ENCODE data around the gene HSF2BP. TPM values are rescaled to one million over a fixed set of nuclear protein-coding genes. Genes with fewer than 3 reads are reported as not detected.

HSF2BP gene
- total RNA-seq, 6 donors from 2014 or later, result 0.40 to 0.91 (median 0.45) TPM; not detected in 2

DNA sequence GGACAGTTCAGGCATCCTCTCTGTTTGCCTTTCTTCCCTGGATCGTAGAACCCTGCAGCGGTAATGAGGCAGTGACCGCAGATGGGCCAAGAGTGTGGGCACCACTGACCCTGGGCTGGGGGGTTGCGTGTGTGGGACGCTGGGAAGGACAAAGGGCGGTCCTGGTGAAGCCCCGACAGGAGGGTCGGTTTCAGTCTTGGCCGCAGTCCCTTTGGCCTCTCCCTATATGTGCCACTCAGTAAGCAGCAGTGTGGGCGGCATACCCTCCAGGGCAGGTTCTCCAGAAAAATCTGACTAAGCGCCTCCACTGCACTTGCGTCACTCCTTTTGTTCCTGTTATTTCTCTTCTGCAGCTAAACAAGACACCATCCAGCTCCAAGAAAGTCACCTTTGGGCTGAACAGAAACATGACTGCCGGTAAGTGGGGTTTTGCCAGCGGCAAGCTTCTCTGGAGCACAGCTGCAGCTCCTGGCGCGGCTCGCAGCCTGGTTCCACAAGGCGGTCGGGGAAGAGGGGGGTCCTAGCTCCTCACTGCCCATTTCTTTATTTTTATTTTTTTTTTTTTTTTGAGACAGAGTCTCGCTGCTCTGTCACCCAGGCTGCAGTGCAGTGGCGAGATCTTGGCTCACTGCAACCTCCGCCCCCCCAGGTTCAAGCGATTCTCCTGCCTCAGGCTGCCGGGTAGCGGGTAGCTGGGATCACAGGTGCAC, 32.0 kb upstream of the HSF2BP start:
- no peaks in the 10 kb centered on the region for H3K9me3 ChIP-seq
- no peak overlapping the region for H3K27ac ChIP-seq
- no peaks in the 10 kb centered on the region for H3K27me3 ChIP-seq
- DNase-seq (no peak), ATAC-seq (ENCODE audit: low FRiP score in 2 of 2) (no peak)
- H3K4me1 ChIP-seq, result peaks cover 0 to 5% (median 0%) of the 10 kb centered on the region in 4 donors
- H3K4me3 ChIP-seq, result no peak overlapping the region
- H3K36me3 ChIP-seq, result peaks cover 11 to 90% (median 81%) of the 10 kb centered on the region in 4 donors
- no peak for TF ChIP-seq POLR2A (IDR thresholded peaks at IDR 0.05)
- no peak for TF ChIP-seq POLR2AphosphoS5 (IDR thresholded peaks at IDR 0.05)
- TF ChIP-seq, protein P1, sequence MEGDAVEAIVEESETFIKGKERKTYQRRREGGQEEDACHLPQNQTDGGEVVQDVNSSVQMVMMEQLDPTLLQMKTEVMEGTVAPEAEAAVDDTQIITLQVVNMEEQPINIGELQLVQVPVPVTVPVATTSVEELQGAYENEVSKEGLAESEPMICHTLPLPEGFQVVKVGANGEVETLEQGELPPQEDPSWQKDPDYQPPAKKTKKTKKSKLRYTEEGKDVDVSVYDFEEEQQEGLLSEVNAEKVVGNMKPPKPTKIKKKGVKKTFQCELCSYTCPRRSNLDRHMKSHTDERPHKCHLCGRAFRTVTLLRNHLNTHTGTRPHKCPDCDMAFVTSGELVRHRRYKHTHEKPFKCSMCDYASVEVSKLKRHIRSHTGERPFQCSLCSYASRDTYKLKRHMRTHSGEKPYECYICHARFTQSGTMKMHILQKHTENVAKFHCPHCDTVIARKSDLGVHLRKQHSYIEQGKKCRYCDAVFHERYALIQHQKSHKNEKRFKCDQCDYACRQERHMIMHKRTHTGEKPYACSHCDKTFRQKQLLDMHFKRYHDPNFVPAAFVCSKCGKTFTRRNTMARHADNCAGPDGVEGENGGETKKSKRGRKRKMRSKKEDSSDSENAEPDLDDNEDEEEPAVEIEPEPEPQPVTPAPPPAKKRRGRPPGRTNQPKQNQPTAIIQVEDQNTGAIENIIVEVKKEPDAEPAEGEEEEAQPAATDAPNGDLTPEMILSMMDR (IDR thresholded peaks at IDR 0.05), result no peak
- TF ChIP-seq EP300 (IDR thresholded peaks at IDR 0.05), result no peak
- 94% methylated on average over 25 of the region's 25 CpGs for WGBS, 2 donors

DNA sequence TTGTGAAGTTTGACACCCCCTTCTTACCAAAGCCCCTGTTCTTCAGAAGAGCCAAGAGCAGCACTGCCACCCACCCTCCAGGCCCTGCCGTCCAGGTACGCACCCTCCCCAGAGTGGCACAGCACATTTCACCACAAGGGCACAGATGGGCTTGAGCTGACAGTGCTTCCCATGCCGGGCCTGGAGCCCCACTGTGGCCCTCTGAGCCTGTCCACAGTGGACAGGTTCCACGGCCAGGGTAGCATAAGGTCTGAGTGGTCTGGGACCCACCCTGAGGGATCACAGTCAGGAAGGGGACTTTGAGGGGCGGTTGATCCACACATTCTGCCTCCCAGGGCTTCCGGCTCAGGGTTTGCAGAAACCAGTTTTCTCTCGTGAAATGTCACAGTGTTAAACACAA, 31.1 kb upstream of the HSF2BP start:
- Histone ChIP-seq H3K36me3 (peaks cover 18 to 99% (median 87%) of the 10 kb centered on the region in 4 donors), H3K4me1 (peaks cover 0 to 5% (median 0%) of the 10 kb centered on the region in 4 donors), H3K4me3 (no peak overlapping the region), H3K9me3 (no peaks in the 10 kb centered on the region), H3K27me3 (no peaks in the 10 kb centered on the region), H3K27ac (no peak overlapping the region)
- WGBS, 2 donors, result 89 to 97% methylated on average over 3 to 7 of the region's 7 CpGs
- TF ChIP-seq, protein P1 (IDR thresholded peaks at IDR 0.05), result no peak
- no peak for TF ChIP-seq EP300 (IDR thresholded peaks at IDR 0.05)
- no peak for TF ChIP-seq POLR2A (IDR thresholded peaks at IDR 0.05)
- TF ChIP-seq POLR2AphosphoS5 (IDR thresholded peaks at IDR 0.05), result no peak
- DNase-seq (no peak), ATAC-seq (ENCODE audit: low FRiP score in 2 of 2) (no peak)

DNA sequence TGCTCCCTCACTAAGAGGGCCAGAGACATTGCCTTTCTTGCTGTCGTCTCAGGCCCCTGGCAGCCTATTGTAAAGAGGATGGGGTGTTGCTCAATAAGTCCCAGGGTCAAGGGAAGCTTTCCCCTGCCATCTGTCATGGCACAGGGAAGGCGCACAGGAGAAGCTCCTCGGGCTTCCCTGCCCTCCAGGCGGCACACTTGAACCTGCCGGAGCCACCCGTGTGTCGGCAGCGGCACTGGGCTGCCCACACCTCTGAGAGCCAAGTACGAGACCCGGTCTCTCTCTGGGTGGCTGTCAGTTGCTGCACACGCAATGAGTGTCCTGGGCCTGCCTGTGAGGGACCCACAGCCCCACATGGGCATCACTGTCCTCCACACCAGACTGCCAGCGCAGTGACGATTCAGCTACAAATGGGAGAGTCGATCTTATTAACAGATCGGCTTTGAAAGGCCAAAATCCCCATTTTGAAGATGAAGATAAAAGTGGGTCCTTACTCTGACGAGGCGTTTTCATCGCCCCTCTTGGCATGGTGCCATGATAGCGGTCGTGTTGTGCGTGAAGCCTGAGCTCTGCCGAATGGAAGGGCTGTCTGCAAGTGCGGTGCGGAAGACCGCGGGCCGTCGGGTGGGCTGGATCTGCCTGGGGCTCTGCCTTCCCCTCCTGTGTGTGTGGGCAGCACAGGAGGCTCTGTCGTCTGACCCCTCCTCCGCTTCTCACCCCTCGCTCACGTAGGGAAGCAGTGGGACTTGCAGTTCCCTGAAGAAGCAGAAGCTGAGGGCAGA, 30.5 kb upstream of the HSF2BP start:
- DNase-seq (peak in 1 of 2 donors; percentile 72), ATAC-seq (ENCODE audit: low FRiP score in 2 of 2) (no peak)
- no peak overlapping the region for H3K27ac ChIP-seq
- whole genome bisulfite sequencing, 2 donors, result 91 to 93% methylated on average over 21 to 26 of the region's 32 CpGs
- peaks cover 0 to 5% (median 0%) of the 10 kb centered on the region in 4 donors for H3K4me1 ChIP-seq
- H3K36me3 ChIP-seq, result peaks cover 23 to 99% (median 92%) of the 10 kb centered on the region in 4 donors
- no peaks in the 10 kb centered on the region for H3K9me3 ChIP-seq
- H3K4me3 ChIP-seq, result no peak overlapping the region
- TF ChIP-seq EP300 (IDR thresholded peaks at IDR 0.05) (no peak), POLR2AphosphoS5 (IDR thresholded peaks at IDR 0.05) (no peak), POLR2A (IDR thresholded peaks at IDR 0.05) (no peak)
- TF ChIP-seq, protein P1 (IDR thresholded peaks at IDR 0.05), result no peak
- no peaks in the 10 kb centered on the region for H3K27me3 ChIP-seq

DNA sequence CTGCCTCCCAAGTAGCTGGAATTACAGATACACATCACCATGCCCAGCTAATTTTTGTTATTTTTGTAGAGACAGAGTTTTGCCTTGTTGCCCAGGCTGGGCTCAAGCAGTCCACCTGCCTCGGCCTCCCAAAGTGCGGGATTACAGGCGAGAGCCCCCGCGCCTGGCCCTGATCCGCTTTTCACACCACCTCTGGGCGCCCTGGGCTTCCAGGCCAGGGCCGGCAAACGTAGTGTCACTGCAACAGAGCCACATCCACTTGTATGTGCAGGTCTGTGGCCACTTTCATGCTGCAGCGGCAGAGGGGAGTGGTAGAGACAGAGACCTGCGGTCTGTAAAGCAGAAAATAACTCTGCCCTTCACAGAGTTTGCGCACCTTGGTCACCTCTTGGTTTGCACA, 29.6 kb upstream of the HSF2BP start:
- Histone ChIP-seq H3K27ac (no peak overlapping the region), H3K27me3 (no peaks in the 10 kb centered on the region), H3K4me3 (no peak overlapping the region), H3K36me3 (peaks cover 23 to 96% (median 86%) of the 10 kb centered on the region in 4 donors), H3K9me3 (no peaks in the 10 kb centered on the region), H3K4me1 (peaks cover 0 to 5% (median 0%) of the 10 kb centered on the region in 4 donors)
- DNase-seq (peak in 1 of 2 donors; percentile 43), ATAC-seq (ENCODE audit: low FRiP score in 2 of 2) (no peak)
- WGBS, 2 donors, result 93 to 95% methylated on average over 12 of the region's 12 CpGs
- TF ChIP-seq, protein P1 (IDR thresholded peaks at IDR 0.05), result no peak
- no peak for TF ChIP-seq EP300 (IDR thresholded peaks at IDR 0.05)
- no peak for TF ChIP-seq POLR2AphosphoS5 (IDR thresholded peaks at IDR 0.05)
- TF ChIP-seq POLR2A (IDR thresholded peaks at IDR 0.05), result no peak

Data from upper lobe of left lung (tissue), 6 donors.